NT2/D1 (cell line): Measurements from ENCODE around the gene THRA.

Experiments used
- SUZ12 ChIP-seq: IDR thresholded peaks from 2 replicates; pipeline ENCODE4 v1.6.1; 2011; ENCODE audit not compliant: insufficient read length, insufficient read depth; ENCODE audit errors: extremely low read depth
- YY1 ChIP-seq: IDR thresholded peaks from 2 replicates; pipeline ENCODE4 v1.6.1; 2011; ENCODE audit not compliant: insufficient read length, insufficient read depth

- TF ChIP-seq YY1 (no peak), SUZ12 (no peak)
Observed at GRCh38 chr17:40022497-40022896, 40.3 kb upstream of the THRA start.
